HCT116 (cell line): ENCODE data around the gene TYW3. TPM values are rescaled to one million over a fixed set of nuclear protein-coding genes. Genes with fewer than 3 reads are reported as not detected.

ENCODE experiments used
- ATAC-seq: fragments of 200-7000 bp; cut with Tn5 transposase; 2 replicates; pipeline ENCODE4 v1.9.1; 2020; ENCODE audit warnings: mild to moderate bottlenecking, moderate library complexity
- BruUV-seq: library from RNA; stranded (reverse); fragments of 400-500 nt; replicated peaks from 2 replicates; lab custom pipeline; 2021; lab: Mats Ljungman, UMichigan
- CTCF ChIA-PET: fragments of 300-600 bp; sonication (Branson Sonifier 250); formaldehyde crosslinking; loops from one replicate; lab custom pipeline; 2021; ENCODE audit warnings: antibody characterized with exemption; lab: Charles Lee
- POLR2A ChIA-PET: fragments of 300-600, 350-600 bp; sonication (Branson Sonifier 250); formaldehyde crosslinking; loops from one replicate; lab custom pipeline; 2021; ENCODE audit warnings: antibody characterized with exemption; lab: Charles Lee
- RAD21 ChIA-PET, 2 experiments: fragments of 300-600 bp; sonication (Branson Sonifier 250); formaldehyde crosslinking; loops; one replicate each; lab custom pipeline; 2023; ENCODE audit warnings: low total read pairs in 2 of 2; ENCODE audit not compliant: uncharacterized antibody in 2 of 2, unreplicated experiment in 2 of 2, low non-redundant PET in 1 of 2; lab: Charles Lee
- DNase-seq: peaks from one replicate; pipeline ENCODE4 v3.0.0-alpha.2; 2010; ENCODE audit warnings: low read depth, low spot score
- H2AFZ ChIP-seq: fragments of 200-600 bp; shearing (Covaris generic), sonication (generic); 2 replicates; pipeline ENCODE4 v1.6.1; 2017; ENCODE audit warnings: low read depth, mixed run types, mixed read lengths, antibody characterized with exemption, low read length; ENCODE audit not compliant: poor library complexity, severe bottlenecking
- H3K27ac ChIP-seq: 2 replicates; pipeline ENCODE4 v1.5.1; 2012; ENCODE audit warnings: low read depth, low read length
- H3K27me3 ChIP-seq: fragments of 200-600 bp; sonication (generic); 2 replicates; pipeline ENCODE4 v1.6.1; 2016; ENCODE audit warnings: mixed run types, low read length, mixed read lengths; ENCODE audit not compliant: insufficient read depth
- H3K36me3 ChIP-seq, 2 experiments: fragments of 200-500 bp in 1 of 2; fragments of 200-600 bp in 1 of 2; sonication (Bioruptor generic) in 1 of 2; sonication (generic) in 1 of 2; 2 replicates each; pipeline versions ENCODE4 v1.5.1 to v1.6.1; 2014 to 2016; ENCODE audit warnings: low read length in 2 of 2, inconsistent platforms in 1 of 2, mixed read lengths in 1 of 2, mixed run types in 1 of 2; ENCODE audit not compliant: insufficient read depth in 2 of 2, control insufficient read depth in 1 of 2
- H3K4me1 ChIP-seq, 2 experiments: fragments of 200-600 bp in 1 of 2; sonication (generic) in 1 of 2; 2 replicates each; pipeline versions ENCODE4 v1.5.1 to v1.6.1; 2012 to 2017; ENCODE audit warnings: low read length in 2 of 2, inconsistent platforms in 1 of 2, mild to moderate bottlenecking in 1 of 2, mixed read lengths in 1 of 2, mixed run types in 1 of 2, moderate library complexity in 1 of 2; ENCODE audit not compliant: insufficient read depth in 2 of 2, control insufficient read depth in 1 of 2
- H3K4me2 ChIP-seq: fragments of 200-600 bp; sonication (generic); 2 replicates; pipeline ENCODE4 v1.6.1; 2017; ENCODE audit warnings: mixed run types, low read length, mixed read lengths
- H3K4me3 ChIP-seq, 2 experiments: fragments of 200-600 bp in 1 of 2; sonication (generic) in 1 of 2; replicated peaks in 1 of 2; 2 replicates each; pipeline ENCODE4 v1.5.1; 2011 to 2016; ENCODE audit warnings: low read length in 2 of 2, control low read depth in 1 of 2, low read depth in 1 of 2, mild to moderate bottlenecking in 1 of 2, mixed read lengths in 1 of 2, mixed run types in 1 of 2
- H3K79me2 ChIP-seq: fragments of 200-600 bp; sonication (generic); 2 replicates; pipeline ENCODE4 v1.6.1; 2017; ENCODE audit warnings: mild to moderate bottlenecking, mixed run types, low read length, moderate library complexity, mixed read lengths; ENCODE audit not compliant: insufficient read depth
- H3K9ac ChIP-seq: fragments of 200-600 bp; sonication (generic); 2 replicates; pipeline ENCODE4 v1.6.1; 2016; ENCODE audit warnings: low read length, mixed read lengths
- H3K9me2 ChIP-seq: fragments of 200-600 bp; sonication (generic), shearing (Covaris generic); 2 replicates; pipeline ENCODE4 v1.6.1; 2017; ENCODE audit warnings: mixed run types, mild to moderate bottlenecking, moderate library complexity; ENCODE audit not compliant: insufficient read depth
- H3K9me3 ChIP-seq, 2 experiments: fragments of 200-500 bp in 1 of 2; fragments of 200-600 bp in 1 of 2; sonication (Bioruptor generic) in 1 of 2; sonication (generic) in 1 of 2; 2 replicates each; pipeline ENCODE4 v1.6.1; 2014 to 2017; ENCODE audit warnings: low read length in 2 of 2, mixed read lengths in 2 of 2, inconsistent platforms in 1 of 2, low read depth in 1 of 2, mild to moderate bottlenecking in 1 of 2, mixed run types in 1 of 2, moderate library complexity in 1 of 2; ENCODE audit not compliant: control insufficient read depth in 1 of 2, insufficient read depth in 1 of 2
- H4K20me1 ChIP-seq: fragments of 200-600 bp; sonication (generic), shearing (Covaris generic); 2 replicates; pipeline ENCODE4 v1.6.1; 2017; ENCODE audit warnings: mixed run types, mild to moderate bottlenecking, moderate library complexity; ENCODE audit not compliant: insufficient read depth
- ATF3 ChIP-seq: IDR thresholded peaks from 2 replicates; pipeline ENCODE4 v1.6.1; 2012
- CBX3 ChIP-seq: IDR thresholded peaks from 2 replicates; pipeline ENCODE4 v1.6.1; 2012; ENCODE audit warnings: low read depth
- CEBPB ChIP-seq: IDR thresholded peaks from 2 replicates; pipeline ENCODE4 v1.6.1; 2012; ENCODE audit warnings: low read depth
- EGR1 ChIP-seq: IDR thresholded peaks from 2 replicates; pipeline ENCODE4 v1.6.1; 2012; ENCODE audit warnings: low read depth
- ELF1 ChIP-seq: IDR thresholded peaks from 2 replicates; pipeline ENCODE4 v1.6.1; 2012; ENCODE audit warnings: low read depth, borderline replicate concordance
- EZH2 ChIP-seq: fragments of 200-600 bp; sonication (generic); IDR thresholded peaks from 2 replicates; pipeline ENCODE4 v1.6.1; 2017; ENCODE audit warnings: antibody characterized with exemption, mixed run types
- JUND ChIP-seq: IDR thresholded peaks from 2 replicates; pipeline ENCODE4 v1.6.1; 2012
- MAX ChIP-seq: IDR thresholded peaks from 2 replicates; pipeline ENCODE4 v1.6.1; 2012
- POLR2AphosphoS5 ChIP-seq: IDR thresholded peaks from 2 replicates; pipeline ENCODE4 v1.6.1; 2011; ENCODE audit warnings: mild to moderate bottlenecking, low read depth, low read length, moderate library complexity
- RAD21 ChIP-seq: IDR thresholded peaks from 2 replicates; pipeline ENCODE4 v1.6.1; 2012; ENCODE audit warnings: low read depth, mild to moderate bottlenecking
- REST ChIP-seq: IDR thresholded peaks from 2 replicates; pipeline ENCODE4 v1.6.1; 2012; ENCODE audit warnings: low read depth
- SIN3A ChIP-seq: IDR thresholded peaks from 2 replicates; pipeline ENCODE4 v1.6.1; 2012; ENCODE audit warnings: low read depth
- SRF ChIP-seq: IDR thresholded peaks from 2 replicates; pipeline ENCODE4 v1.6.1; 2012; ENCODE audit warnings: low read depth
- TCF7L2 ChIP-seq: IDR thresholded peaks from 2 replicates; pipeline ENCODE4 v1.7.0; 2011; ENCODE audit warnings: borderline replicate concordance, inconsistent platforms; ENCODE audit not compliant: insufficient read depth, insufficient read length; ENCODE audit errors: extremely low read depth
- ZBTB33 ChIP-seq: IDR thresholded peaks from 2 replicates; pipeline ENCODE4 v1.6.1; 2011; ENCODE audit warnings: mild to moderate bottlenecking, low read length, moderate library complexity; ENCODE audit not compliant: insufficient replicate concordance; ENCODE audit errors: extremely low read depth
- ZFX ChIP-seq: fragments of 450-650 bp; IDR thresholded peaks from 2 replicates; pipeline ENCODE4 v1.6.1; 2017
- intact Hi-C: fragments of 100-400 bp; cut with micrococcal nuclease; formaldehyde crosslinking; loops from 2 replicates; pipeline ENCODE4 v1.10.0; 2022
- total RNA-seq: library from RNA; stranded (reverse); gene quantifications from one replicate; pipeline ENCODE4 v1.2.1, GENCODE V29; 2021; ENCODE audit not compliant: unreplicated experiment

The TYW3 gene
- total RNA-seq, 1 experiment from 2014 or later = 31.8 TPM

GRCh38 chr1:74811436-74812179 is 78.7 kb downstream of the TYW3 start:
- Histone ChIP-seq H3K79me2 (no peaks in the 10 kb centered on the region), H3K9me3 (no peaks in the 10 kb centered on the region), H3K4me3 (no peak overlapping the region), H3K4me1 (no peaks in the 10 kb centered on the region), H3K36me3 (no peaks in the 10 kb centered on the region), H3K9me2 (no peaks in the 10 kb centered on the region), H4K20me1 (no peaks in the 10 kb centered on the region), H2AFZ (no peak overlapping the region), H3K9ac (no peak overlapping the region), H3K27ac (no peak overlapping the region), H3K27me3 (peaks cover 26% of the 10 kb centered on the region), H3K4me2 (no peak overlapping the region)
- no TSS peak for BruUV-seq
- RAD21 ChIA-PET = no interaction called here
- CTCF ChIA-PET = no interaction called here
- ATAC-seq (no peak), DNase-seq (no peak)
- POLR2A ChIA-PET = no interaction called here
- TF ChIP-seq EZH2 = no peak
- no peak for TF ChIP-seq ELF1
- intact Hi-C loops = no loop called here

GRCh38 chr1:74812180-74812541 is 79.2 kb downstream of the TYW3 start:
- no peaks in the 10 kb centered on the region for H4K20me1 ChIP-seq
- DNase-seq (no peak), ATAC-seq (no peak)
- BruUV-seq = no TSS peak
- H3K4me1 ChIP-seq = no peaks in the 10 kb centered on the region
- POLR2A ChIA-PET = no interaction called here
- H3K9me2 ChIP-seq = no peaks in the 10 kb centered on the region
- no peaks in the 10 kb centered on the region for H3K79me2 ChIP-seq
- no peak overlapping the region for H2AFZ ChIP-seq
- CTCF ChIA-PET = no interaction called here
- peaks cover 23% of the 10 kb centered on the region for H3K27me3 ChIP-seq
- no peak overlapping the region for H3K9ac ChIP-seq
- no peaks in the 10 kb centered on the region for H3K36me3 ChIP-seq
- H3K4me3 ChIP-seq = no peak overlapping the region
- intact Hi-C loops = no loop called here
- no peaks in the 10 kb centered on the region for H3K9me3 ChIP-seq
- no peak overlapping the region for H3K27ac ChIP-seq
- no peak overlapping the region for H3K4me2 ChIP-seq
- RAD21 ChIA-PET = no interaction called here
- TF ChIP-seq CEBPB = no peak
- no peak for TF ChIP-seq REST
- no peak for TF ChIP-seq JUND
- no peak for TF ChIP-seq SIN3A
- TF ChIP-seq RAD21 = no peak
- TF ChIP-seq POLR2AphosphoS5 = no peak
- no peak for TF ChIP-seq ZFX
- no peak for TF ChIP-seq ZBTB33
- TF ChIP-seq TCF7L2 = no peak
- TF ChIP-seq CBX3 = no peak
- TF ChIP-seq SRF = no peak
- TF ChIP-seq MAX = no peak
- no peak for TF ChIP-seq ATF3
- no peak for TF ChIP-seq EGR1
- TF ChIP-seq EZH2 = no peak
